ENCODE results near the gene EFNA4. TPM values are rescaled to one million over a fixed set of nuclear protein-coding genes. Genes with fewer than 3 reads are reported as not detected.

EFNA4 gene
- total RNA-seq, 2 donors from 2014 or later = 15.9 to 17.9 TPM

DNA sequence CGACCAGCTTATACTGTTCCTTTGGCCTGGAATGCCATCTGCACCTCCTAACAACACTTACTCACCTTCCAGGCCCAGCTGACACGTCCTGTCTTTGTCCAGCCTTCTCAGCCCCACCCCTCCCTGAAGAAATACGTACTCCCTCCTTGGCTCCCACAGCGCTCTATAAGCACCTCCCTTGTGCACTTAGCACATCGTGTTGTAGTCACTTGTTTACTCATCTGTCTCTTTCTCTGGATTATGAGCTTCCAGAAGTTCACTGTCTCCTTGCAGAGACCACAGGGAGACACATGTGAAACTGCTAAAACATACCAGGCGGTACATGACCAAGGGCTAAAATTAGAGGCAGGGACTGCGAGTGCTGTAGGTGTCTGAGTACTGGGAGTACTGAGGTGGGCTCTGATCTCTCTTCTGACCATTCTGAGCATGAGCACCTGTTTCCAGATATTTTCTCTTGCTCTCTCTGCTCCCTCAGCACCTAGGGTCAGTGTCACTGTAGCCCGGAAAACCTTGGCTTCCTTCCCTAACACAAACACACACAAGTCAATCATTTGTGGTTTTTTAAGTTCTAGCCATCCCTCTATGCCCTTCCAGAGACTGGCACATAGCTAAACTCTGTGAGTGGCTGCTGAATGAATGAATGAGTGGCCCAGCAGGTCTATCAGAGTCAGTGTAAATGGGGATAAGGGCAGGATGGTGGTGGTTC, 24.8 kb upstream of the EFNA4 start:
- Histone ChIP-seq H3K27ac (ENCODE audit: low read depth, low read length) (no peak overlapping the region), H3K4me3 (ENCODE audit: low read length) (no peak overlapping the region), H3K27me3 (ENCODE audit: control insufficient read depth, insufficient read depth, low read length, poor library complexity, severe bottlenecking) (no peaks in the 10 kb centered on the region), H3K36me3 (ENCODE audit: control insufficient read depth, insufficient read depth, low read length) (no peaks in the 10 kb centered on the region), H3K9ac (ENCODE audit: extremely low read depth, low read length, poor library complexity, severe bottlenecking) (no peak overlapping the region), H3K4me1 (ENCODE audit: control insufficient read depth, insufficient read depth, low read length) (no peaks in the 10 kb centered on the region), H3K9me3 (ENCODE audit: control insufficient read depth, low read length) (no peaks in the 10 kb centered on the region)
- H3K27ac Mint-ChIP-seq = no peak overlapping the region
- H3K27me3 Mint-ChIP-seq (ENCODE audit: insufficient read depth) = peaks cover 19% of the 10 kb centered on the region
- H3K4me1 Mint-ChIP-seq = peaks cover 3% of the 10 kb centered on the region
- DNase-seq = no peak
- H3K4me3 Mint-ChIP-seq = no peak overlapping the region
- H3K9me3 Mint-ChIP-seq = no peaks in the 10 kb centered on the region
- WGBS, 2 experiments (ENCODE audit: insufficient coverage in 1 of 2, insufficient read length in 1 of 2) = 78 to 82% methylated on average over 7 to 8 of the region's 8 CpGs
- TF ChIP-seq CTCF (conservative IDR thresholded peaks at IDR 0.05) = no peak
- H3K36me3 Mint-ChIP-seq (ENCODE audit: low read depth) = no peaks in the 10 kb centered on the region

GRCh38 chr1:155039308-155039669, 24.3 kb upstream of the EFNA4 start:
- Histone ChIP-seq H3K27me3 (ENCODE audit: control insufficient read depth, insufficient read depth, low read length, poor library complexity, severe bottlenecking) (no peaks in the 10 kb centered on the region), H3K9me3 (ENCODE audit: control insufficient read depth, low read length) (no peaks in the 10 kb centered on the region), H3K27ac (ENCODE audit: low read depth, low read length) (no peak overlapping the region), H3K4me3 (ENCODE audit: low read length) (no peak overlapping the region), H3K4me1 (ENCODE audit: control insufficient read depth, insufficient read depth, low read length) (no peaks in the 10 kb centered on the region), H3K36me3 (ENCODE audit: control insufficient read depth, insufficient read depth, low read length) (no peaks in the 10 kb centered on the region), H3K9ac (ENCODE audit: extremely low read depth, low read length, poor library complexity, severe bottlenecking) (no peak overlapping the region)
- no peaks in the 10 kb centered on the region for H3K36me3 Mint-ChIP-seq (ENCODE audit: low read depth)
- no peak for TF ChIP-seq CTCF (conservative IDR thresholded peaks at IDR 0.05)
- H3K4me1 Mint-ChIP-seq = peaks cover 3% of the 10 kb centered on the region
- no peak overlapping the region for H3K4me3 Mint-ChIP-seq
- no peaks in the 10 kb centered on the region for H3K9me3 Mint-ChIP-seq
- DNase-seq = no peak
- peaks cover 17% of the 10 kb centered on the region for H3K27me3 Mint-ChIP-seq (ENCODE audit: insufficient read depth)
- WGBS, 2 experiments (ENCODE audit: insufficient coverage in 1 of 2, insufficient read length in 1 of 2) = 81 to 83% methylated on average over 2 to 4 of the region's 4 CpGs
- no peak overlapping the region for H3K27ac Mint-ChIP-seq

GRCh38 chr1:155040358-155041093, 23.0 kb upstream of the EFNA4 start:
- no peak overlapping the region for H3K9ac ChIP-seq (ENCODE audit: extremely low read depth, low read length, poor library complexity, severe bottlenecking)
- peaks cover 19% of the 10 kb centered on the region for H3K27me3 Mint-ChIP-seq (ENCODE audit: insufficient read depth)
- no peak overlapping the region for H3K4me3 Mint-ChIP-seq
- H3K4me1 ChIP-seq (ENCODE audit: control insufficient read depth, insufficient read depth, low read length) = no peaks in the 10 kb centered on the region
- WGBS, 2 experiments (ENCODE audit: insufficient coverage in 1 of 2, insufficient read length in 1 of 2) = 93 to 96% methylated on average over 14 of the region's 14 CpGs
- TF ChIP-seq CTCF (conservative IDR thresholded peaks at IDR 0.05) = no peak
- H3K4me3 ChIP-seq (ENCODE audit: low read length) = no peak overlapping the region
- no peak for DNase-seq
- H3K27ac ChIP-seq (ENCODE audit: low read depth, low read length) = no peak overlapping the region
- H3K36me3 ChIP-seq (ENCODE audit: control insufficient read depth, insufficient read depth, low read length) = no peaks in the 10 kb centered on the region
- H3K9me3 ChIP-seq (ENCODE audit: control insufficient read depth, low read length) = no peaks in the 10 kb centered on the region
- H3K4me1 Mint-ChIP-seq = peaks cover 8% of the 10 kb centered on the region
- no peaks in the 10 kb centered on the region for H3K27me3 ChIP-seq (ENCODE audit: control insufficient read depth, insufficient read depth, low read length, poor library complexity, severe bottlenecking)
- H3K9me3 Mint-ChIP-seq = no peaks in the 10 kb centered on the region
- H3K27ac Mint-ChIP-seq = no peak overlapping the region
- no peaks in the 10 kb centered on the region for H3K36me3 Mint-ChIP-seq (ENCODE audit: low read depth)
